DMS153 (cell line): Measurements from ENCODE around the gene RASA2.
A peak's percentile ranks its signal among the peaks of the same experiment; 100 is the strongest.

Experiments used
- DNase-seq: peaks from one replicate; lab custom pipeline; 2025; lab: John Stamatoyannopoulos, UW

RASA2 gene

DNA sequence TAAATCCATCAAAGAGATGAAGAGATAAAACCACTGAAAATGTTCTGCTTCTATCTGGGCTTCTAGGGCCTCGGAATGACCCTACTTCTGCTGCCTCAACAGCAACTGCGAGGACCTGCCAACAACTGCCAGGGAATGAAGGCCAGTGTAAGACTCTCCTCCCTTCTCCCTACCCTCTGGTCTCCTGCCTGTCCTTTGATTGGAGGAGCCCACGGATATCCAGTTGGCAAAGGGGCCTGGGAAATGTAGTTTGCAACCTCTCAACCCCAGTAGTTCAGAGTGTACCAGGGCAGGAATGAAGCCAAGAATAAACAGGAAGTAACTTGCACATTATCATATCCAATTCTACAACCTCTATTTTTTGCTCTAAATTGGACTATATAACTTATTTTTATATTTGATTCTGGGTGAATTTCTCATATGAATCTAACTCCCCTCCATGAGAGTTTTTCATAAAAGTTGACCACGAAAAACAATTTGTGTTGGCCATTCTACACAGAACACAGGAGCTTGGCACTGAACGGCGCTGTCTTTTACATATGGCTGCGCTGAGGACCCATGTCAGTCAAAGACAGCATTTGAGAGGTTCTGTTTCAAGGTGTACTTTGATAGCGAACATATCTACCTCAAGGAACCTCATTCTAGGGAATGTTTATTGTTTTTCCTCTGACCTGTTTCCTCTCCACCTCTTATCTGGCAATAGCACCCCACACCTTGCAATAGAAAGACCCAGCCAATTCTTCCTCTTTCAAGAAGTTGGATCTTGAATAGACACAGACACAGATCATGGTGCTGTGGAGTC lies 160.1 kb downstream of the RASA2 start:
- peak; percentile 75 for DNase-seq

DNA sequence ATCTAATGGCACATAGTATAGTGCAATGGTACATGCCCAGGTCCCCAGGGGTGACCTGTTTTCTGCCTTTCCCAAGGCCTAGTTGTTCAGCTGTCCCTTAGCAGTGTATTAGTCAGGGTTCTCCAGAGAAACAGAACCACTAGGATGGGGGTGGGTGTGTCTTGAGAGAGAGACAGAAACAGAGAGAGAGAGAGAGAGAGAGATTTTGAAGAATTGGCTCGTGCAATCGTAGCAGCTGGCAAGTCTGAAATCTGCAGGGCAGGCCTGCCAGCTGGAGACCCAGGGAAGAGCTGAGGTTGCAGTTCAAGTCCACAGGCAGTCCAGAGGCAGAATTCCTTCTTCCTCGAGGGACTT lies 160.7 kb downstream of the RASA2 start:
- no peak for DNase-seq

DNA sequence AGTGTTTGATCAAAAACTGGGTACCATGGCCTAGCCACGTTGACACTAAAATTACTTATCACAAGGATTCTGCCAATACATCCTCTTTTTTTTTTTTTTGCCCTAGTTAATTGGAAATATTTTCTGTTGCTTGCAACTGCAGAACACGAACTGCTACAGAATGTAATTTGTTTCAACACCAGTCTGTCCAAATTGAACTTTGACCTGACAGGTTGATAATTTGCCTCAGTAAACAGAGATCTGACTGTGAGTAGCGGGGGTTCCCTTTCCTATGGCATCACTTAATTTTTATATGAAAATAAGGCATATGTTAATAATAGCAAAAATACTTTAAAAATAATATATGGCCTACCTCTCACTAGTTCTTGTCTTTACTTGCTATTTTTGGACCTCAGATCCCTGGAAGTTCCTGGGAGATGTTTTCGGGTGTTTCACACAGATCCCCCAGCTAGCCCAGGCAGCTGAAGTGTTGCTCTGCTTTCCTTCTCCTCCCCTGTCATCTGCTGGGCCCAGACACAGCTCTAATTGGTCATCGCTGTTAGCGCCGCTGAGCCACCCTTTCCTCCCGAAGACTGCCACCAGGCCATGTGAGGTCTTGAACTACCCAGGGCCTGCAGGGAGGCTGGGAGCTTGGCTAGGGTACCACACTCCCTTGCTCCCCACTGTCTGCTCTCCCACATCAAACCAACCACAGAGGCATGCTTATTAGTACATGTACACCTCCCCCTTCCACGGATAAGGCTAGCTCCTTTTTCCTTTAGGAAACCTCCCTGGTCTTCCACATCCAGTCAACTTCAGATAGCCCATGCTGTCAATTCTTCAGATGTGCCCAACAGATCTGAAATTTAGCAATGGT lies 161.5 kb downstream of the RASA2 start:
- no peak for DNase-seq

DNA sequence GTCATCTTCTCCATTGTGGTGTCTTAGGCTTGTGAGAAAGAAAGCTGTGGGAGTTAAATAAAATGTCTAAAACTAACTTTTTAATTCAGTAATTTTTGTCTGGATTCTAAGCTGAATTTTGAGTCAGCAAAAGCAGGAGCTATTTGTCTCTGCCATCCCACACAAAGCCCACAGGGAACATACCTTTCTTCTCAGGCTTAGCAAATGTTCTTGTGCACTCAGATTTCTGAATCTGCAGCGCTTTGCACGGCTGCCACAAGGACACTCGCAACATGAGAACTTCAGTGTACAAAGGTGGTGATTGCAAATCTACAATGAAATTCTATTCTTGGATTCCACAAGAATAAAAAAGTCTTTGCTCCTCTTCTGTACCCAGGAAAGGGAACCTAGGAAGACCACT lies 163.0 kb downstream of the RASA2 start:
- DNase-seq = no peak

DNA sequence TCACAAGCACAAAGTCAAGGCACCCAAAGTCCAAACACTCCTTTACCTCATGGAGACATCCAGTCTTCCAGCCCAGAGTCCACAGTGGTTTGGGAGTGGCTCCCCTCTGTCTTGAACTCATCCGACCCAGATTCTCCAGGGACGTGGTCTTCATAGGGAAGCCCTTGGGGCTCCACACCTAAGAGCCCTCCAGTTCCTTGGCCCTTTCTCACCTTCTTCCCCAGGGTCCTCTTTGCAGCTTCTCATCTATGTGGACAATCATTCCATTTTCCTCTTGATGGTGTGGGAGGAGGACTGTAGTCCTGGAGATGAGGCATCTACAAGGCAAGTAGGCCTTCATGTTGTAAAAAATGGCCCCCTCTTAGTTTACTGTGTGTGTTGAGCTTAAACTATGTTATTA lies 164.0 kb downstream of the RASA2 start:
- no peak for DNase-seq

DNA sequence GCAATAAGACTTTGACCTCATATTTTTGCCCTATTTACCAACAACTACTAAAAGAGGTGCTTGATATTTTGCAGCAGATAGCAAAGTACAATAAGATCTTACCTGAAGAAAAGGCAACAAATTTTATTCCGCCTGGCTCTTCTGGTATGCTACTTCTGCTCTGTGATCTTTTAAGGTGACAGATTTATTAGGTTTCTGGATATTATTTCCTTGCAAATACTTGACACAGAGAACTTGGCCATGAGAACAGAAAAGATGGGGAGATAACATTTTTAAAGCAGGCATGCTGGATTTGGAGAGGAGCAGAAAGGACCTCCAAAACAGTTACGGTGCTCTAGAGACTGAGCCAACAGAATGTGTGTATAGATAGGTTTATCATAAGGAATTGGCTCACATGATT lies 164.6 kb downstream of the RASA2 start:
- DNase-seq = no peak

DNA sequence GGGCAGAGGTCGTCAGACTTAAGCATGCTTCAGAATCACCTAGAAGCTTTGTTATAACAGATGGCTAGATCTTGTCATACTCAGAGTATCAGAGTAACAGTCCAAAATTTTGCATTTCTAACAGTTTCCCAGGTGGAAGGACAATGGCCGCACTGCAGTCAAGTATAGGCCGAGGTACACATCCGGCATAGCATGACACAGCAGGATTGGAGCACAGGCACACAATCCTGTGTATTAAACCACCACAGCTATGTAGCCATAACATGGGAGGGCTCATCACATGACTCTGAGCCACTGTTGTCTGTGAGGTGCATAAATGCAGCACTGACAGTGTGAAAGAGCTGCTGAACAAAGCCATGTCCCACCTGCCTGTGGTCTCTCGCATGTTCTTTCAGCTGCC lies 165.5 kb downstream of the RASA2 start:
- no peak for DNase-seq

DNA sequence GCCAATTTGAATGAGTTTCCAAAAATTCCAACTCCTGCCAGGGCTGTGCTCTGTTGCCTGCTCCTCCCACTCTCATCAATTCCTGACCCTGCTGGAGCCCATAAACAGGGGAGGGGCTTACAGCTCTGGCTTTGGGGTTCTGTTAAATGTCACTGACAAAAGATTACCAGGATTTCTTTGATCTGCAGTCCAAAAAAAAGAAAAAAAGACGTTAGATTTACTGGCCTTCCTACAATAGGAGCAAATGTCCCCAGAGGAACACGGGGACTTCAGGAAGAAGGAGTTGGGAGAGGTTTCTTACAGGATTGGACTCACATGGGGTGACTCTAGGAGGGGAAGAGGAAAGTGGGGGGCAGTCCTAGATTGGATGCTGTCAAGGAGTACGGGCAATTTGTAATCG lies 167.0 kb downstream of the RASA2 start:
- no peak for DNase-seq

DNA sequence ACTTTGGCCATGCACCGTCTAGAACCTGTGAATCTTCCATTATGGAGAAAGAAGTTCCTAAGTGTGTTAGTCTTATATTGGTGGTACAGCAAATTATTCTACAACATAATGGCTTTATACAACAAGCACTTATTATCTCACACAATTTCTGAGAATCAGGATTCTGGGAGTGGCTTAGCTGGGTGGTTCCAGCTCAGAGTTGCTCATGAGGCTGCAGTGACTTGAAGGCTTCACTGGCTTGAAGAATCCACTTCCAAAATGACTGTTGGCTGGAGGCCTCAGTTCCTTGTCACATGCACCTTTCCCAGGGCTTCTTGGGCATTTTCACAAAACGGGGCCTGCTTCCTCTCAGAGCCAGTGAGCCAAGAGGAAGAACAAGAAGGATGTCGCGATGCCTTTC lies 169.0 kb downstream of the RASA2 start:
- DNase-seq = no peak

DNA sequence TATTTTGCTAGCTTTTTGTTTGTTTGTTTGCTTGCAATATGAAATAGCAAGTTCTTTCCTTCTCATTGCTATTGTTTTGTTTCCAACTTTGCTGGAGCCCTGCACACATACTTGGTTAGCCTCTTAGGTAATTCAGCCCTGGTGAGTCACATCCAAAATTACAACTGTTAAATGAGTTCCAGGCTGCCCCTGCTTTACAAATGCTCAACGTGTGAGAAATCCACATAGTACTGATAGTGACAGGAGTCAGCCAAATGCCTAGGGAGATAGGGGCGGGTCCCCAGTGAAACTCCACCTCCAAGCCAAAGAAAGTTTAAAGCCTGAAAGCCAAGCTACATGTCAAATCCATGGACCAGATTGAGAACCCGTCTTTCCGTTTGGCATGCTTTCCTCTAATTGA lies 169.9 kb downstream of the RASA2 start:
- no peak for DNase-seq

DNA sequence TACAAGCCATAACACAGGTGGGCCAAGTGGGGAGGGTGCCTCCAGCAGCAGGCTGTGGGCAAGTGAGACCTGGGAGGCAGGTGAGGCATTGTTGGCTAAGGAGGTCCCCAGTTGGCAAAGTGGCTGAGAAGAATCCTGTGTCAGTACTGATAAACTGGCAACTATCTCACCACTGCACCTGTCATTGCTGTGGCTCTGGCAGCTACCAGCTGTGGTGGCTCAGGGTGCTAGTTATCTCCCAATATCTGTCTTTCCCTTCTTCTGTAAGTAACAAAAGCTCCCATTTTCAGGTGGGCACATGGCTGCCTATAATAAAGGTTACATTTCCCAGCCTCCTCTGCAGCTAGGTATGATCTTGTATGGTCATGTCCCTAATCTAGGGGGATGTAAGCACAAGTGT lies 170.7 kb downstream of the RASA2 start:
- no peak for DNase-seq

DNA sequence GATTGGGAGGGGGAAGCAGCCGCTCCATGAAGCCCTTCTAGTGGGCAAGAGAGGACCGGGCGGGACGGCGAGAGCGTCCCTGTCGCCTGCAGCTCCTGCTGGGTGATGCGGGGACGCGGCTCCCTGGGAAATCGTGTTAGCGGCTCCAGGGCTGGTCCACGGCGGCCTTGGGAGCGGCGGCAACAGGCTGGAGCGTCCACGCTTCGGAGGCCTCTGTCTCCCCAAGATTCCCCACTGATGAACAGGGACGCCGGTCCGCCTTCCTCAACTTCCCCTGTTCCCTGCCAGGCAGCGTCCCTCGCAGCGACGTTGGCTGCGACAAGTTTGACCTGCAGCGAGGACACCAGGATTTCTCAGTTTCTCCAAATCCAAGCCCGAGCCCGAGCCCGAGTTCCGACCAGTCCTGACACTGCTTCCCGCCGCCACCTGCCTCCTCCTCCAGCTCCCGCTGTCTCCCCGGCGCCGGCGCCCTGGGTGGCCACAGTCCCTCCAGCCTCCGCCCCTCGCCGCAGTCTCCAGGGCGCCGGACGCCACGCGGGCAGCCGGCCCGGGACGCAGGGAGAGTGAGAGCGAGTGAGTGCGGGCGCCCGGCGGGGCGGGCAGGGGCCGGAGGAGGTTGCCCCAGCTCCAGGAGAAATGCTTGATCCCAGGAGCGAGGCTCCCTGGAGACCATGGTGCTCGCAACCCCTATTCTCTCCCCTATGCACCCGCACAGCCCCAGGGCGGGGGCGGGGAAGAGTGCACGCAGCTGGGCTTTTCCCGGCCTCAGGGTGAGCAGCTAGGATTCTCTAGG lies 173.2 kb downstream of the RASA2 start:
- DNase-seq = peak; percentile 38

DNA sequence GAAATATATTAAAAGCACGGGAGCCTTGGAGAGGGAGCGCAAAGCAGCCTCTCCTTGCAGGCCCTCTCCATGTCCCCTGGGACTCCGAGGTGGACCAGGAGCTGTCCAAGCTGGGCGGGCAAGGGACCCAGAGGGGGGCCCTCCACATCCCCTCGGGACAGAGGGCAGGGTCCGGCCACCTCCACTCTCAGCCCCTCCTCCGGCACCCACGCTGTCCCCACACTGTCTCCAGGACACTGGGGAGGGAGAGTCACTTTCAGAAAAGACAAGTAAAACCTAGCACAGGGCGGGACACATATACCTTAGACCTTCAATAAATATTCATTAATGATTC lies 173.8 kb downstream of the RASA2 start:
- DNase-seq = no peak

DNA sequence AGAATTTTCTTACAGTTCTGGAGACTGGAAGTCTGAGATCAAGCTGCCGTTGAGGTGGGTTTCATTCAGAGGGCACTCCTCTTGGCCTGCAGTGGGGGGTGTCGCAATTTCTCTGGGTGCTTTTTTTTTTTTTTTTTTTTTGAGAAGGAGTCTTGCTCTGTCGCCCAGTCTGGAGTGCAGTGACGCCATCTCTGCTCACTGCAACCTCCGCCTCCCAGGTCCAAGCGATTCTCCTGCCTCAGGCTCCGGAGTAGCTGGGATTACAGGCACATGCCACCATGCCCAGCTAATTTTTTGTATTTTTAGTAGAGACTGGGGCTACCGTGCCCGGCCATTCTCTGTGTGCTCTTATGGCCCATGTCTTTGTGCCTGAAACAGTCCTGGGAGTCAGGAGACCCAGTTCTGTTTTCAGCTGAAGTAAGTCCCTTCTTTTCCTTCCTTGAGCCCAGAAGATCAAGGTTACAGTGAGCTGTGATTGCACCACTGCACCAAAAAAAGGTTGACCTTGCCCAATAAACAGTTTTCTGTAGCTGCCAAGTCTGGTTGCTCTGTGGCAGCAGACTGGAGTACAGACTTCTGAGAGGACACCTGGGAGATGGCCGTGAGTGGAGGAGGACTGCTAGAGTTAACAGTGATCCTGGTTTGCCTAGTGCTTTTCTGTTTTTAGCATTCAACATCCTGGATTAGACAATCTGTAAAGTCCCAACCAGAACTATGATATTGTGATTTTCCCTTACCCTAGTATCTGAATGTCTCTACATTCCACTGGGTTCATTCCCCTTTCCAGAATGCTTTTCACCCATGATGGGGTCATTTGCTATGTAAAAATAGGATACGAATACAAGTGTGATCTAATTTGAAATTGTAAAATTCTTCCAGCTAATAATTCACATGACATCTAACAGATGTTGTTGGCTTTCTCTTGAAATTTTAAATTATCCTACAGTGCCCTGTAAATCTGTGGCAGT lies 174.7 kb downstream of the RASA2 start:
- DNase-seq = no peak

DNA sequence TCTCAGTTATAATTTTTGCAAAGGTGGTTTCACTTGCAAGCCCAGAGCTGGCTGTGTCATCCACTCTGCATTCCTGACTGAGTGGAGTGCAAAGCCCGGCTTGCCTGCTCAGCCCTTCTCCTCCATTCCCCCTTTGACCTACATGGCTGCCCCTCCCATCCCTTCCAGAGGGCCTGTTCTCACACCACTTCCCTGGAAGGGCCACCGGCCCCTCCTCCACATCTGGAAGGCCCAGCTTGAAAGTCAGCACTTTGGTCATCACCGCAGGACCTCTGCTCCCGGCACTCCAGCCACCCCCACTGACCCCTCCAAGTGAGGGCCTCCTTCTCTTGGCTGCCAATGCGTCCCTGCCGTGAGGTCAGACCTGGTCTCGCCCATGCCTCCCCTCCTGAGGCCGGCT lies 177.2 kb downstream of the RASA2 start:
- DNase-seq = no peak
